ENCODE results near the gene DNAH14.

GRCh38 chr1:225280563-225280962, 351.1 kb downstream of the DNAH14 start:
- TF ChIP-seq CTCF (IDR thresholded peaks at IDR 0.05 in 2 of 3, conservative IDR thresholded peaks at IDR 0.05 in 1 of 3; ENCODE audit: borderline replicate concordance in 1 of 3, insufficient read depth in 1 of 3, low read depth in 2 of 3, low read length in 2 of 3) (no peak), POLR2AphosphoS5 (IDR thresholded peaks at IDR 0.05; ENCODE audit: low read depth, low read length) (no peak), EZH2 (IDR thresholded peaks at IDR 0.05) (no peak)
